K562 (cell line): ENCODE data around the gene PYGM. TPM values are rescaled to one million over a fixed set of nuclear protein-coding genes. Genes with fewer than 3 reads are reported as not detected.

Experiments
- ASH1L ChIP-seq: fragments of 450-650 bp; IDR thresholded peaks from 2 replicates; pipeline ENCODE4 v1.6.1; 2018; ENCODE audit warnings: borderline replicate concordance, mild to moderate bottlenecking, low read depth; ENCODE audit not compliant: partially characterized antibody
- C11orf30 ChIP-seq: fragments of 450-650 bp; IDR thresholded peaks from 2 replicates; pipeline ENCODE4 v1.6.1; 2016; ENCODE audit warnings: low read depth, mild to moderate bottlenecking
- CC2D1A ChIP-seq: fragments of 450-650 bp; IDR thresholded peaks from 2 replicates; pipeline ENCODE4 v1.6.1; 2017; ENCODE audit warnings: mild to moderate bottlenecking
- HCFC1 ChIP-seq: IDR thresholded peaks from 2 replicates; pipeline ENCODE4 v1.6.1; 2012; ENCODE audit warnings: low read depth, low read length, improper control_type of control experiment
- NRF1 ChIP-seq, 2 experiments: fragments of 450-650 bp; IDR thresholded peaks in 1 of 2; conservative IDR thresholded peaks in 1 of 2; 2 replicates each; pipeline ENCODE4 v1.6.1; 2014; ENCODE audit warnings: mild to moderate bottlenecking in 2 of 2
- PHF21A ChIP-seq: fragments of 450-650 bp; IDR thresholded peaks from 2 replicates; pipeline ENCODE4 v1.6.1; 2017; ENCODE audit warnings: low read depth, borderline replicate concordance
- PHF8 ChIP-seq: fragments of 200-600 bp; sonication (generic); IDR thresholded peaks from 2 replicates; pipeline ENCODE4 v1.6.1; 2012; ENCODE audit warnings: mixed run types, mild to moderate bottlenecking, inconsistent platforms, low read length, moderate library complexity, borderline replicate concordance
- RBM15 ChIP-seq: fragments of 200-400 bp; formaldehyde crosslinking; IDR thresholded peaks from 2 replicates; pipeline ENCODE4 v1.6.1; 2018; ENCODE audit warnings: mild to moderate bottlenecking, low read length, moderate library complexity; ENCODE audit not compliant: insufficient read depth
- RCOR1 ChIP-seq, 2 experiments: IDR thresholded peaks; 2 replicates each; pipeline ENCODE4 v1.6.1; 2012; ENCODE audit warnings: low read depth in 2 of 2, low read length in 2 of 2, borderline replicate concordance in 1 of 2, improper control_type of control experiment in 1 of 2
- RFX1 ChIP-seq: fragments of 450-650 bp; IDR thresholded peaks from 2 replicates; pipeline ENCODE4 v1.6.1; 2016; ENCODE audit warnings: mild to moderate bottlenecking, moderate library complexity
- SUPT5H ChIP-seq: fragments of 450-650 bp; IDR thresholded peaks from 2 replicates; pipeline ENCODE4 v1.6.1; 2016
- ZFX ChIP-seq: sonication (generic); formaldehyde crosslinking; IDR thresholded peaks from 2 replicates; pipeline ENCODE4 v1.8.0; 2022; ENCODE audit warnings: mild to moderate bottlenecking, missing genetic modification reagents, moderate library complexity
- ZNF384 ChIP-seq: IDR thresholded peaks from 2 replicates; pipeline ENCODE4 v1.6.1; 2012; ENCODE audit warnings: low read depth, low read length, improper control_type of control experiment
- polyA plus RNA-seq, 8 experiments: library from polyadenylated mRNA; depleted of rRNA in 4 of 8; stranded (reverse) in 5 of 8; unstranded in 3 of 8; fragments of >200 nt; fragmentation: Nextera tagmentation in 2 of 8; fragmentation: Illumina TruSeq in 1 of 8; extraction: Ambion mirVana in 2 of 8; extraction: Trizol in 1 of 8; gene quantifications; 2 replicates each; pipeline versions ENCODE4 v1.2.1 to v1.2.3, GENCODE V29; 2011 to 2014; ENCODE audit warnings: inconsistent platforms in 1 of 8, missing spikeins in 1 of 8
- total RNA-seq, 7 experiments: library from RNA; depleted of rRNA in 6 of 7; stranded (reverse); fragments of >200 nt in 6 of 7; fragmentation: Illumina TruSeq in 2 of 7; extraction: Trizol in 2 of 7; gene quantifications; 2 replicates each; pipeline versions ENCODE4 v1.2.1 to v1.2.3, GENCODE V29; 2011 to 2021; ENCODE audit warnings: low replicate concordance in 1 of 7
- TF ChIP-seq, protein P1 (sequence below): sonication (generic); IDR thresholded peaks from 2 replicates; pipeline ENCODE4 v1.6.1; 2016
- TF ChIP-seq, protein P2 (sequence below): fragments of 450-650 bp; IDR thresholded peaks from 2 replicates; pipeline ENCODE4 v1.6.1; 2016
- TF ChIP-seq, protein P3 (sequence below): sonication (generic); formaldehyde crosslinking; IDR thresholded peaks from 2 replicates; pipeline ENCODE4 v1.8.1; 2023; ENCODE audit warnings: mild to moderate bottlenecking, missing genetic modification reagents
- TF ChIP-seq, protein P4 (sequence below), 3 experiments: fragments of 200-800 bp in 1 of 3; fragments of 250-450 bp in 1 of 3; fragments of 450-650 bp in 1 of 3; sonication (Bioruptor Pico) in 1 of 3; sonication (Bioruptor generic) in 1 of 3; formaldehyde crosslinking in 1 of 3; IDR thresholded peaks; 2 replicates each; pipeline versions ENCODE4 v1.6.1 to v1.8.0; 2016 to 2022; ENCODE audit warnings: mild to moderate bottlenecking in 2 of 3, missing genetic modification characterization in 2 of 3, missing compliant biosample characterization in 1 of 3, moderate library complexity in 1 of 3
- TF ChIP-seq, protein P5 (sequence below): IDR thresholded peaks from 2 replicates; pipeline ENCODE4 v1.6.1; 2014; ENCODE audit warnings: antibody characterized with exemption

The PYGM gene
- total and polyA plus RNA-seq, 9 of the 15 experiments (the other 6 are each of a cell fraction or from before 2014, with no cell fraction given) = 0.07 to 1.5 (median 0.68) TPM

DNA sequence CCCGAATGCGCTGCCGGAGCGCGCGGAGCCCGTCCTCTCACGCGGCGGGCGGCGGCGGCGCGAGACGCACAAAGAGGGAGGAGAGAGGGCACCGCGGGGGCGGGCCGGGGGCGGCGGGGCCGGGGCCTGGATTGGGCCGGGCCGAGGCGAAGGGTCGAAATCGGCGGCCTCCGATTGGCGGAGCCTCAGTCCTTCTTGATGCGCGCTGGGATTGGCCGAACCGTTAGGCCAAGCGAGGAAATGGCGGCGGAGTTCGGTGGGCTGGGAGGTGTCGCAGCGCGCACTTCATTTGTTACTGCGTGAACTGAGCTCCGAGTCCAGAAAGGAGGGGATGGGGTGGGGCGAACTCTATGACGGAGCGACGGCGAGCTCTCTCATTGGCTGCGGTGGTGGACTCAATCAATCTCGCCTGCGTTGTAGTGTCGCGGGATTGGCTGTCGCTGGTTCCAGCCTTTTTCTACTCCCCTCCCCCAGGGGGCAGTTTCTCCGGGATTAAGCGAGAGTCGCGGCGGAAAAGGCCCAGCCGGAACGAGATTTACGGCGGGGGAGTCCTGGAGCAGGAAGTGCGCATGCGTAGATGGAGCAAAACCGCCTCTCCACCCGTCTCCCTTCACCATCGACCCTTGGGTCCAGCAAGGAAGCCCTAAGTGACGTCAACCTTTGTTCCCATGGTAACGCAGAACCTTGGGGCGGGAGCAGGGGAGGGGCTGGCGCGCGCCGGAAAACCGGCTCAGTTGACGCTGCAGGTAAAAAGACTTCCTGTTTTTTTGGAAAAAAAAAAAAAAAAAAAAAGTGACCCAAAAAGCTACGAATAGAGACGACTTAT lies 18.9 kb upstream of the PYGM start, which contains the start of gene SF1 (continued):
- TF ChIP-seq, protein P1, sequence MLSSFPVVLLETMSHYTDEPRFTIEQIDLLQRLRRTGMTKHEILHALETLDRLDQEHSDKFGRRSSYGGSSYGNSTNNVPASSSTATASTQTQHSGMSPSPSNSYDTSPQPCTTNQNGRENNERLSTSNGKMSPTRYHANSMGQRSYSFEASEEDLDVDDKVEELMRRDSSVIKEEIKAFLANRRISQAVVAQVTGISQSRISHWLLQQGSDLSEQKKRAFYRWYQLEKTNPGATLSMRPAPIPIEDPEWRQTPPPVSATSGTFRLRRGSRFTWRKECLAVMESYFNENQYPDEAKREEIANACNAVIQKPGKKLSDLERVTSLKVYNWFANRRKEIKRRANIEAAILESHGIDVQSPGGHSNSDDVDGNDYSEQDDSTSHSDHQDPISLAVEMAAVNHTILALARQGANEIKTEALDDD = peak; percentile 56; the same call in 1 of the 2 replicates
- peak; percentile 37; the same call in 1 of the 2 replicates for TF ChIP-seq PHF8
- TF ChIP-seq, protein P2, sequence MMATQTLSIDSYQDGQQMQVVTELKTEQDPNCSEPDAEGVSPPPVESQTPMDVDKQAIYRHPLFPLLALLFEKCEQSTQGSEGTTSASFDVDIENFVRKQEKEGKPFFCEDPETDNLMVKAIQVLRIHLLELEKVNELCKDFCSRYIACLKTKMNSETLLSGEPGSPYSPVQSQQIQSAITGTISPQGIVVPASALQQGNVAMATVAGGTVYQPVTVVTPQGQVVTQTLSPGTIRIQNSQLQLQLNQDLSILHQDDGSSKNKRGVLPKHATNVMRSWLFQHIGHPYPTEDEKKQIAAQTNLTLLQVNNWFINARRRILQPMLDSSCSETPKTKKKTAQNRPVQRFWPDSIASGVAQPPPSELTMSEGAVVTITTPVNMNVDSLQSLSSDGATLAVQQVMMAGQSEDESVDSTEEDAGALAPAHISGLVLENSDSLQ = peak; percentile 96
- TF ChIP-seq RBM15 = no peak
- TF ChIP-seq, protein P3, sequence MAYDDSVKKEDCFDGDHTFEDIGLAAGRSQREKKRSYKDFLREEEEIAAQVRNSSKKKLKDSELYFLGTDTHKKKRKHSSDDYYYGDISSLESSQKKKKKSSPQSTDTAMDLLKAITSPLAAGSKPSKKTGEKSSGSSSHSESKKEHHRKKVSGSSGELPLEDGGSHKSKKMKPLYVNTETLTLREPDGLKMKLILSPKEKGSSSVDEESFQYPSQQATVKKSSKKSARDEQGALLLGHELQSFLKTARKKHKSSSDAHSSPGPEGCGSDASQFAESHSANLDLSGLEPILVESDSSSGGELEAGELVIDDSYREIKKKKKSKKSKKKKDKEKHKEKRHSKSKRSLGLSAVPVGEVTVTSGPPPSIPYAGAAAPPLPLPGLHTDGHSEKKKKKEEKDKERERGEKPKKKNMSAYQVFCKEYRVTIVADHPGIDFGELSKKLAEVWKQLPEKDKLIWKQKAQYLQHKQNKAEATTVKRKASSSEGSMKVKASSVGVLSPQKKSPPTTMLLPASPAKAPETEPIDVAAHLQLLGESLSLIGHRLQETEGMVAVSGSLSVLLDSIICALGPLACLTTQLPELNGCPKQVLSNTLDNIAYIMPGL (CRISPR knock-in tag) = peak; percentile 77; the same call in 1 of the 2 replicates
- TF ChIP-seq, protein P4, sequence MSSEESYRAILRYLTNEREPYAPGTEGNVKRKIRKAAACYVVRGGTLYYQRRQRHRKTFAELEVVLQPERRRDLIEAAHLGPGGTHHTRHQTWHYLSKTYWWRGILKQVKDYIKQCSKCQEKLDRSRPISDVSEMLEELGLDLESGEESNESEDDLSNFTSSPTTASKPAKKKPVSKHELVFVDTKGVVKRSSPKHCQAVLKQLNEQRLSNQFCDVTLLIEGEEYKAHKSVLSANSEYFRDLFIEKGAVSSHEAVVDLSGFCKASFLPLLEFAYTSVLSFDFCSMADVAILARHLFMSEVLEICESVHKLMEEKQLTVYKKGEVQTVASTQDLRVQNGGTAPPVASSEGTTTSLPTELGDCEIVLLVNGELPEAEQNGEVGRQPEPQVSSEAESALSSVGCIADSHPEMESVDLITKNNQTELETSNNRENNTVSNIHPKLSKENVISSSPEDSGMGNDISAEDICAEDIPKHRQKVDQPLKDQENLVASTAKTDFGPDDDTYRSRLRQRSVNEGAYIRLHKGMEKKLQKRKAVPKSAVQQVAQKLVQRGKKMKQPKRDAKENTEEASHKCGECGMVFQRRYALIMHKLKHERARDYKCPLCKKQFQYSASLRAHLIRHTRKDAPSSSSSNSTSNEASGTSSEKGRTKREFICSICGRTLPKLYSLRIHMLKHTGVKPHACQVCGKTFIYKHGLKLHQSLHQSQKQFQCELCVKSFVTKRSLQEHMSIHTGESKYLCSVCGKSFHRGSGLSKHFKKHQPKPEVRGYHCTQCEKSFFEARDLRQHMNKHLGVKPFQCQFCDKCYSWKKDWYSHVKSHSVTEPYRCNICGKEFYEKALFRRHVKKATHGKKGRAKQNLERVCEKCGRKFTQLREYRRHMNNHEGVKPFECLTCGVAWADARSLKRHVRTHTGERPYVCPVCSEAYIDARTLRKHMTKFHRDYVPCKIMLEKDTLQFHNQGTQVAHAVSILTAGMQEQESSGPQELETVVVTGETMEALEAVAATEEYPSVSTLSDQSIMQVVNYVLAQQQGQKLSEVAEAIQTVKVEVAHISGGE (CRISPR knock-in tag; IDR thresholded peaks at IDR 0.05) = peak in 1 of 3 experiments; percentile 91; a peak in 2 of 6 replicates
- TF ChIP-seq RFX1 = peak; percentile 100
- TF ChIP-seq CC2D1A = peak; percentile 20; the same call in 1 of the 2 replicates
- peak; percentile 80 for TF ChIP-seq SUPT5H
- peak; percentile 77 for TF ChIP-seq ZFX (CRISPR knock-in tag)
- TF ChIP-seq ZNF384 = peak; percentile 96
- TF ChIP-seq, protein P5, sequence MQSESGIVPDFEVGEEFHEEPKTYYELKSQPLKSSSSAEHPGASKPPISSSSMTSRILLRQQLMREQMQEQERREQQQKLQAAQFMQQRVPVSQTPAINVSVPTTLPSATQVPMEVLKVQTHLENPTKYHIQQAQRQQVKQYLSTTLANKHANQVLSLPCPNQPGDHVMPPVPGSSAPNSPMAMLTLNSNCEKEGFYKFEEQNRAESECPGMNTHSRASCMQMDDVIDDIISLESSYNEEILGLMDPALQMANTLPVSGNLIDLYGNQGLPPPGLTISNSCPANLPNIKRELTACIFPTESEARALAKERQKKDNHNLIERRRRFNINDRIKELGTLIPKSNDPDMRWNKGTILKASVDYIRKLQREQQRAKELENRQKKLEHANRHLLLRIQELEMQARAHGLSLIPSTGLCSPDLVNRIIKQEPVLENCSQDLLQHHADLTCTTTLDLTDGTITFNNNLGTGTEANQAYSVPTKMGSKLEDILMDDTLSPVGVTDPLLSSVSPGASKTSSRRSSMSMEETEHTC = no peak
- peak; percentile 81 for TF ChIP-seq C11orf30
- TF ChIP-seq HCFC1 = peak; percentile 79
- peak; percentile 99 for TF ChIP-seq PHF21A
- TF ChIP-seq ASH1L = peak; percentile 79
- TF ChIP-seq RCOR1 (IDR thresholded peaks at IDR 0.05; ENCODE audit: borderline replicate concordance in 1 of 2, low read depth in 2 of 2, low read length in 2 of 2) = peak; percentile 78 to 97
- peak; percentile 95 to 96 for TF ChIP-seq NRF1 (conservative IDR thresholded peaks at IDR 0.05 in 1 of 2, IDR thresholded peaks at IDR 0.05 in 1 of 2)
